Uterus (tissue), 4 donors: ENCODE data around the gene P2RY1. TPM values are rescaled to one million over a fixed set of nuclear protein-coding genes. Genes with fewer than 3 reads are reported as not detected.
"Not testable (repeated sequence)": the region's sequence is repeated elsewhere in the genome, so short reads cannot be mapped to it uniquely, and the experiment has no call there.

Experiments
- DNase-seq, 2 donors: peaks; one replicate each; pipeline ENCODE4 v3.0.0-alpha.2; 2019 to 2020
- H3K27ac ChIP-seq, 2 donors: fragments of 200-600 bp; sonication (generic); 1 replicate in 1 of 2; 2 replicates in 1 of 2; pipeline ENCODE4 v1.5.1; 2016 to 2018
- H3K27me3 ChIP-seq, 2 donors: fragments of 200-600 bp; sonication (generic); one replicate each; pipeline ENCODE4 v1.5.1; 2018 to 2019; ENCODE audit warnings: control low read depth in 1 of 2
- H3K36me3 ChIP-seq, 2 donors: fragments of 200-600 bp; sonication (generic); one replicate each; pipeline ENCODE4 v1.5.1; 2019; ENCODE audit warnings: control low read depth in 1 of 2
- H3K4me1 ChIP-seq, 2 donors: fragments of 200-600 bp; sonication (generic); one replicate each; pipeline ENCODE4 v1.5.1; 2018 to 2019; ENCODE audit warnings: control low read depth in 1 of 2
- H3K4me3 ChIP-seq, 2 donors: fragments of 200-600 bp; sonication (generic); 1 replicate in 1 of 2; 2 replicates in 1 of 2; pipeline ENCODE4 v1.5.1; 2018 to 2019; ENCODE audit warnings: mild to moderate bottlenecking in 1 of 2
- H3K9me3 ChIP-seq, 2 donors: fragments of 200-600 bp; sonication (generic); one replicate each; pipeline ENCODE4 v1.5.1; 2019; ENCODE audit warnings: control low read depth in 1 of 2
- POLR2A ChIP-seq, 2 donors: fragments of 450-650 bp; IDR thresholded peaks; one replicate each; pipeline ENCODE4 v1.6.1; 2016; ENCODE audit warnings: antibody characterized with exemption in 2 of 2, mild to moderate bottlenecking in 1 of 2, moderate library complexity in 1 of 2
- intact Hi-C: fragments of 100-400 bp; cut with DNase I; formaldehyde crosslinking; loops from one replicate; pipeline ENCODE4 v1.15.1; 2023; ENCODE audit warnings: low total_unique reads
- total RNA-seq, 4 donors: library from RNA; depleted of rRNA in 3 of 4; stranded (reverse); fragments of >200 nt in 3 of 4; gene quantifications; one replicate each; pipeline versions ENCODE4 v1.1.0 to v1.2.4, GENCODE V29; 2014 to 2023
- TF ChIP-seq, protein P1 (sequence below), 4 experiments: fragments of 200-600 bp in 2 of 4; fragments of 450-650 bp in 2 of 4; sonication (generic) in 2 of 4; IDR thresholded peaks; one replicate each; pipeline ENCODE4 v1.5.1; 2016 to 2019; ENCODE audit warnings: antibody characterized with exemption in 4 of 4, mild to moderate bottlenecking in 2 of 4, moderate library complexity in 1 of 4
- donor health status: DM: yes; HTN: yes; CAD: no.

P2RY1 gene
- total RNA-seq, 4 donors from 2014 or later = 4.9 to 30.7 (median 13.8) TPM

DNA sequence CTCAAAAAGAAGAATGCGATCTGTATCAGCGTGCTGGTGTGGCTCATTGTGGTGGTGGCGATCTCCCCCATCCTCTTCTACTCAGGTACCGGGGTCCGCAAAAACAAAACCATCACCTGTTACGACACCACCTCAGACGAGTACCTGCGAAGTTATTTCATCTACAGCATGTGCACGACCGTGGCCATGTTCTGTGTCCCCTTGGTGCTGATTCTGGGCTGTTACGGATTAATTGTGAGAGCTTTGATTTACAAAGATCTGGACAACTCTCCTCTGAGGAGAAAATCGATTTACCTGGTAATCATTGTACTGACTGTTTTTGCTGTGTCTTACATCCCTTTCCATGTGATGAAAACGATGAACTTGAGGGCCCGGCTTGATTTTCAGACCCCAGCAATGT is 1.3 kb downstream of the P2RY1 start:
- DNase-seq = no peak
- peak overlapping the region; percentile 80 to 88 for H3K27ac ChIP-seq
- intact Hi-C loops = no loop called here
- TF ChIP-seq, protein P1, sequence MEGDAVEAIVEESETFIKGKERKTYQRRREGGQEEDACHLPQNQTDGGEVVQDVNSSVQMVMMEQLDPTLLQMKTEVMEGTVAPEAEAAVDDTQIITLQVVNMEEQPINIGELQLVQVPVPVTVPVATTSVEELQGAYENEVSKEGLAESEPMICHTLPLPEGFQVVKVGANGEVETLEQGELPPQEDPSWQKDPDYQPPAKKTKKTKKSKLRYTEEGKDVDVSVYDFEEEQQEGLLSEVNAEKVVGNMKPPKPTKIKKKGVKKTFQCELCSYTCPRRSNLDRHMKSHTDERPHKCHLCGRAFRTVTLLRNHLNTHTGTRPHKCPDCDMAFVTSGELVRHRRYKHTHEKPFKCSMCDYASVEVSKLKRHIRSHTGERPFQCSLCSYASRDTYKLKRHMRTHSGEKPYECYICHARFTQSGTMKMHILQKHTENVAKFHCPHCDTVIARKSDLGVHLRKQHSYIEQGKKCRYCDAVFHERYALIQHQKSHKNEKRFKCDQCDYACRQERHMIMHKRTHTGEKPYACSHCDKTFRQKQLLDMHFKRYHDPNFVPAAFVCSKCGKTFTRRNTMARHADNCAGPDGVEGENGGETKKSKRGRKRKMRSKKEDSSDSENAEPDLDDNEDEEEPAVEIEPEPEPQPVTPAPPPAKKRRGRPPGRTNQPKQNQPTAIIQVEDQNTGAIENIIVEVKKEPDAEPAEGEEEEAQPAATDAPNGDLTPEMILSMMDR (IDR thresholded peaks at IDR 0.05) = no peak
- TF ChIP-seq POLR2A (IDR thresholded peaks at IDR 0.05) = no peak
- H3K4me1 ChIP-seq = no peaks in the 10 kb centered on the region
- H3K9me3 ChIP-seq = no peaks in the 10 kb centered on the region
- no peaks in the 10 kb centered on the region for H3K27me3 ChIP-seq
- peak overlapping the region; percentile 63 to 94 for H3K4me3 ChIP-seq
- no peaks in the 10 kb centered on the region for H3K36me3 ChIP-seq

GRCh38 chr3:152839511-152839910 is 4.6 kb downstream of the P2RY1 start:
- intact Hi-C loops = no loop called here
- H3K27me3 ChIP-seq = no peaks in the 10 kb centered on the region
- no peaks in the 10 kb centered on the region for H3K4me1 ChIP-seq
- no peak for DNase-seq
- no peak for TF ChIP-seq POLR2A (IDR thresholded peaks at IDR 0.05)
- TF ChIP-seq, protein P1 (IDR thresholded peaks at IDR 0.05) = no peak
- no peaks in the 10 kb centered on the region for H3K9me3 ChIP-seq
- H3K4me3 ChIP-seq = no peak overlapping the region
- no peaks in the 10 kb centered on the region for H3K36me3 ChIP-seq
- no peak overlapping the region for H3K27ac ChIP-seq

DNA sequence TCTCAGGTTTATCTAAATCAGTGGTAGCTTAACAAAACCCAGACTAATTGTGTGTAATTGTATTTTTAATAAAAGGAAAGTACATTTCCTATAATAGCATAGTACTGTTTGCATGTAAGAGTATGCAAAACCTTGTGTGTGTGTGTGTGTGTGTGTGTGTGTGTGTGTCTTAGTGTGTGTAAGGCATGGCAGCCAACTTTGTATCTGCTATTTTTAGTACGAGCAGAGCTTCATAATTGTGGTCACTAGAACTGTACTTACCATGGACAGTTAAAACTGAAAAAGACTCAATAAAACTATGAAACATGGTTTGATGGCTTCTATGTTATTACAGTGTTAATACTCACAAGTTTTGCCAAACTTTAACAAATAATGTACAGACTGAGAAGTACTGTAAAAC is 6.2 kb downstream of the P2RY1 start:
- H3K4me1 ChIP-seq = no peaks in the 10 kb centered on the region
- no peak for DNase-seq
- intact Hi-C loops = no loop called here
- no peaks in the 10 kb centered on the region for H3K27me3 ChIP-seq
- no peaks in the 10 kb centered on the region for H3K9me3 ChIP-seq
- H3K36me3 ChIP-seq = no peaks in the 10 kb centered on the region
- H3K4me3 ChIP-seq = no peak overlapping the region
- no peak for TF ChIP-seq POLR2A (IDR thresholded peaks at IDR 0.05)
- TF ChIP-seq, protein P1 (IDR thresholded peaks at IDR 0.05) = no peak
- no peak overlapping the region for H3K27ac ChIP-seq

- TF ChIP-seq POLR2A (IDR thresholded peaks at IDR 0.05) = no peak
- TF ChIP-seq, protein P1 (IDR thresholded peaks at IDR 0.05) = no peak
- H3K9me3 ChIP-seq = no peaks in the 10 kb centered on the region
- no peak overlapping the region for H3K27ac ChIP-seq
- H3K36me3 ChIP-seq = no peaks in the 10 kb centered on the region
- no peak for DNase-seq
- H3K4me1 ChIP-seq = no peaks in the 10 kb centered on the region
- intact Hi-C loops = no loop called here
- H3K27me3 ChIP-seq = no peaks in the 10 kb centered on the region
- H3K4me3 ChIP-seq = no peak overlapping the region
Measured at GRCh38 chr3:152842413-152842812, 7.5 kb downstream of the P2RY1 start.

- Histone ChIP-seq H3K27ac (no peak overlapping the region), H3K9me3 (no peaks in the 10 kb centered on the region), H3K4me1 (no peaks in the 10 kb centered on the region), H3K36me3 (no peaks in the 10 kb centered on the region), H3K27me3 (no peaks in the 10 kb centered on the region), H3K4me3 (no peak overlapping the region)
- no peak for DNase-seq
- intact Hi-C loops = no loop called here
- no peak for TF ChIP-seq POLR2A (IDR thresholded peaks at IDR 0.05)
- TF ChIP-seq, protein P1 (IDR thresholded peaks at IDR 0.05) = no peak
Measured at GRCh38 chr3:152843955-152844354, 9.0 kb downstream of the P2RY1 start.

DNA sequence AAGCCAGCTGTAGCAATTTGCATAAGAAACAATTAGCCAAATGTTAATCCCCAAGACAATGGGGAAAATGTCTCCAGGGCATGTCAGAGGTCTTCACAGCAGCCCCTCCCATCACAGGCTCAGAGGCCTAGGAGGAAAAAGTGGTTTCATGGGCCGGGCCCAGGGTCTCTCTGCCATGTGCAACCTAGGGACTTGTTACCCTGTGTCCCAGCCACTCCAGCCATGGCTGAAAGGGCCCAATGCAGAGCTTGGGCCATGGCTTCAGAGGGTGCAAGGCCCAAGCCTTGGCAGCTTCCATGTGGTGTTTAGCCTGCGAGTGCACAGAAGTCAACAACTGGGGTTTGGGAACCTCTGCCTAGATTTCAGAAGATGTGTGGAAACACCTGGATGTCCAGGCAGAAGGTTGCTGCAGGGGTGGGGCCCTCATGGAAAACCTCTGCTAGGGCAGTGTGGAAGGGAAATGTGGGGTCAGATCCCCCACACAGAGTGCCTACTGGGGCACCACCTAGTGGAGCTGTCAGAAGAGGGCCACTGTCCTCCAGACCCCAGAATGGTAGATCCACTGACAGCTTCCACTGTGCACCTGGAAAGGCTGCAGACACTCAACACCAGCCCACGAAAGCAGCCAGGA is 11.8 kb downstream of the P2RY1 start:
- H3K4me3 ChIP-seq, H3K9me3 ChIP-seq, intact Hi-C loops, H3K36me3 ChIP-seq, H3K4me1 ChIP-seq, H3K27me3 ChIP-seq, H3K27ac ChIP-seq, DNase-seq: not testable (repeated sequence)

DNA sequence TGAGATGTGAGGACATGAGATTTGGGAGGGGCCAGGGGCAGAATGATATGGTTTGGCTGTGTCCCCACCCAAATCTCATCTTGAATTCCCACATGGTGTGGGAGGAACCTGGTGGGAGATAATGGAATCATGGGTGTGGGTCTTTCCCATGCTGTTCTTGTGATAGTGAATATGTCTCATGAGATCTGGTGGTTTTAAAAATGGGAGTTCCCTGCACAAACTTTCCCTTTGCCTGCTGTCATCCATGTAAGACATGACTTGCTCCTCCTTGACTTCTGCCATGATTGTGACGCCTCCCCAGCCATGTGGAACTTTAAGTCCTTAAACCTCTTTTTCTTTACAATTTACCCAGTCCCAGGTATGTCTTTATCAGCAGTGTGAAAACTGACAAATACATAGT is 12.7 kb downstream of the P2RY1 start:
- H3K4me1 ChIP-seq, intact Hi-C loops, H3K4me3 ChIP-seq, H3K27me3 ChIP-seq, H3K9me3 ChIP-seq, H3K27ac ChIP-seq, DNase-seq, H3K36me3 ChIP-seq: not testable (repeated sequence)
